GM19452 (cell line): ENCODE data around the gene ZNF410.
"Not testable (repeated sequence)": the region's sequence is repeated elsewhere in the genome, so short reads cannot be mapped to it uniquely, and the experiment has no call there.

Experiments
- ATAC-seq: cut with Tn5 transposase; IDR thresholded peaks from one replicate; pipeline ENCODE4 v1.9.1; 2021; ENCODE audit not compliant: unreplicated experiment

The ZNF410 gene

GRCh38 chr14:73886449-73887317 is at the start of gene ZNF410:
Gene ZNF410, plus strand, starts transcription at chr14:73886859. Its CDS starts 5,317 bp downstream, at chr14:73892176.
- ATAC-seq, result peak; percentile 97

DNA sequence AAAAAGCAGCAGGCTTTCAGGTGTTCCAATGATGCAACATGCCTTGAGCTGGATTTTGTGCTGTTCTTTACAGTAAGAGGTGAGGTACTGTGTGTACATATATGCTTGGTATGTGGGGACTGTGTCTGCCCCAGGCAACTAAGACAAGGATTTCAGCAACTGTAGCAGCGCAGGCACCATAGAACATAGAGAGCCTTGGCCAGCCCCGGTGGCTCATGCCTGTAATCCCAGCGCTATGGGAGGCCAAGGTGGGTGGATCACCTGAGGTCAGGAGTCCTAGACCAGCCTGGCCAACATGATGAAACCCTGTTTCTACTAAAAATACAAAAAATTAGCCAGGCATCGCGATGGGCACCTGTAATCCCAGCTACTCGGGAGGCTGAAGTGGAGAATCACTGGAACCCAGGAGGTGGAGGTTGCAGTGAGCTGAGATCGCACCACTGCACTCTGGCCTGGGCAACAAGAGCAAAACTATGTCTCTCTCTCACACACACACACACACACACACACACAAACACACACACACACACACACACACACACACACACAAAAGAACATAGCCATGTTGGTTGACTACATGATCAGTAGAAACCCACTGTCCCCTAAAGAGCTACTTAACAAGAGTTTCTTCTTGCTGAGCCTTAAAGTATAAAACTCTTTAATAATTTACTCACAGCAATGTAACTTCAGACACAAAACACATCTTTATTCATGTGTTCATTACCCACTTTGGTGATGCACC is 48.2 kb upstream of the ZNF410 start:
- not testable (repeated sequence) for ATAC-seq

DNA sequence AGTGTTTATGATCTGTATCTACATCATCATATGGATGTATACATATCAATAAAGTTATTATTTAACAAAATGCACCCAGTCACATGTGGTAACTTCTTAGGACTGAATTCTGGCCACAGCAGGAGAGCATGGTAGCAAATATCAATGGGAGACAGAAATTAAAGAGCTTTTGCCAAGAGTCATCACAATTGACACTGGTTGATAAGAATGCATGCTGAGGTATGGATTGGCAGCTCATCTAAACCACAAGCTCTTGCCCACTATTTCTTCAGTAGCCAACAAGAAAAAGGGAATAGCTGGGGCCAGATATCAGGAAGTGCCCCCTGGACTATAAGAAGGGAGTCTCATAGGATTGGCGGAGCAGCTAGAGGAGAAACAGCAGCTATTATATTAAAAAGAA is 44.5 kb upstream of the ZNF410 start:
- no peak for ATAC-seq

- no peak for ATAC-seq
These were observed 43.8 kb upstream of the ZNF410 start for GRCh38 chr14:73842851-73843250.

GRCh38 chr14:73843296-73843695 is 43.4 kb upstream of the ZNF410 start:
- no peak for ATAC-seq

DNA sequence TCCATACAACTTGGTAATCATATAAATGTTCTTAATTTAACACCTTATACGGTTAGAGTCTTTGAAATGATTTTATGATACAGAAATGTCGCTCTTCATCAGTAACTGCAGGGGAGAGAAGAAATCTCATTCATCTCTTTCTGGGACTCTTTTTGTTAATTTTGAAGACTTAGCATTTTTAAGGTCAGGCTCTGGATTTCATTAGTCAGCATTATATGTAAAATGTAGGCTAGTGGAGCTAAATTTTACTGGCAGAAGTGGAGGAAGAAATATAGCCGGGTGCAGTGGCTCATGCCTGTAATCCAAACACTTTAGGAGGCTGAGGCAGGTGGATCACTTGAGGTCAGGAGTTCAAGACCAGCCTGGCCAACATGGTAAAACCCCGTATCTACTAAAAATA is 39.7 kb upstream of the ZNF410 start:
- no peak for ATAC-seq

- ATAC-seq, result no peak
These were observed 35.7 kb upstream of the ZNF410 start for GRCh38 chr14:73851000-73851399.

DNA sequence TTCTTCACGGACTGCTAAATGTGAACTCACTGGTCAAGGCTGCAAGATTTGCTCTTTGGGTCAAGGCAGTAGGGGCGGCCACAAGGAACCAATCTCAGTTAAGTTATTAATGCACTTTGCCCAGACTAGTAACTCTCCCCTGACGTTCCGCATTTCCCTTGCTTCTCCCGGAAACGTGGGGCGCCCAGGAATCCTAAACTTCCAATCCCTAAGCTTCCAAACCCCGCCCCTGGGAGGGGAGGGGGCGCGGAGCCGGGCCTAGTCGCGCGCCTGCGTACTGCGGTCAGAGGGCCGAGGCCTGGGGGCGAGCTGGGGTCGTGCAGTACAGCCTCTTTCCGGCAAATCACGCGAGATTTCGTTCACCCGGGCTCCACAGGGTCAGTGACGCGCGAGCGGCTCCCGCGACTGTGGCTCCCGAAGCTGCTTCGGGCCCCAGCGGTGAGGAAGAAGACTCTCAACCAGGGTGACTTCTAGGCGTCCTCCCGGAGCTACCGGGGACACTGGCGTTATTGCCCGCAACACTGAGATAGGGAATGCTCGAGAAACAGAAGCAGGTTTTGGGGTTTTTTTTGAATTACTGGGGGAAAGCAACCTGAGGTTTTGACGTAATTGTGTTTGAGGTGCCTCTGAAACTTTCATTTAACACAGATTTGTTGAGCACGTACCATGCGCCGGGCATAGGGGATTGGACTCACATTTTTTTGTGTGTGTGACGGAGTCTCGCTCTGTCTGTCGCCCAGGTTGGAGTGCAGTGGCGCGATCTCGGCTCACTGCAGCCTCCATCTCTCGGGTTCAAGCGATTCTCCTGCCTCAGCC is 34.9 kb upstream of the ZNF410 start, which contains the start of gene PTGR2:
PTGR2 (plus strand) TSS at position 265 of the 816 bp plus-strand sequence. CDS start 7,032 bp downstream, outside the sequence.
- ATAC-seq, result peak; percentile 92

DNA sequence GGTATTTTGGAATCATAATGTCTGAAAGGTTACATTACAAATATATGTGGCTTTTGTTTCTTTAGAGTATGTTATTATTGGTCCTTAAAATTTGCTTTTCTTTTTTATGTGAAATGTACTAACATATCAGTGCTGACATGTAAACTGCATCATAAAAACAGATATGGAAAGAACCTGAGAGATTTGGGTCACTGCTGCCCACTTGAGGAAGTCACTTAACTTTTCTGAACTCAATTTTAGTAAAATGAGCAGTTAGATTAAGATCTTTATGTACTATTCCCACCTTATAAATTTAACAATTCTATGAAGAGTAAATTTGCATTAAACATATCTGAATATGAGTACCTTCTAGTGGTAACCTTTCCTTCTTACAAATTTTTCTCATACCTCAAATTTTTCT is 27.5 kb upstream of the ZNF410 start:
- no peak for ATAC-seq

GRCh38 chr14:73861073-73861472 is 25.6 kb upstream of the ZNF410 start:
- no peak for ATAC-seq

DNA sequence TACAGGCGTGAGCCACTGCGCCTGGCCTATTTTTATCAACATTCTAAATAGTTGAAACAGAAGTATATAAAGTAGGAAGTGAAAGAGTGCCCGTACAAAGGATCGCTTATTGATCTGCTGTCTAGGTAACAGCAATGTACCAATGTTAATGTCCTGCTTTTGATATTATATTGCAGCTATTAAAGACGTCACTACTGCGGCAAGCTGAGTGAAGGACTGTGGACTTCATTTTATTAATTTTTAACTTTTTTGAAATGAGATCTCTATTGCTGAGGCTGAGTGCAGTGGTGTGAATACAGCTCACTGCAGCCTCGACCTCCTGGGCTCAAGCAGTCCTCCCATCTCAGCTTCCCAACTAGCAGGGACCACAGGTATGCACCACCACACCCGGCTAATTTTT is 24.2 kb upstream of the ZNF410 start:
- ATAC-seq, result no peak

GRCh38 chr14:73863209-73863608 is 23.4 kb upstream of the ZNF410 start:
- no peak for ATAC-seq

DNA sequence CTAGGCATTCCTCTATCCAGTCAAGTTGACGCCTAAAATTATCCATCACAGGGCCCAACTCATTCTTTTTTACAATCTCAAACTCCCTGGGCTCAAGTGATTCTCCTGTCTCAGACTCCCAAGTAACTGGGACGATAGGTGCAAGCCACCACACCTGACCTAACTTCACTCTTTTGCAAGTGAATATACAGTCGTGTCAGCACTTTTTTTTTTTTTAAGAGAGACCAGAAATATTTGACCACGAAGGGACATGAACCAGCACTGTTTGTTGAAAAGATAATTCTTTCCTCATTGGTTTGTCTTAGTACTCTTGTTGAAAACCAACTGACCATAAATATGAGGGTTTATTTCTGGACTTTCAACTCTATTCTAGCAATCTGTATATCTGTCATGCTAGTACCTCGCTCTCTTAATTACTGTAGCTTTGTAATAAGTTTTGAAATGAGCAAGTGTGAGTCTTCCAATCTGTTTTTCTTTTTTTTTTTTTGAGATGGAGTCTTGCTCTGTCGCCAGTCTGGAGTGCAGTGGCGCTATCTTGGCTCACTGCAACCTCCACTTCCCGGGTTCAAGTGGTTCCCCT is 21.0 kb upstream of the ZNF410 start:
- ATAC-seq, result no peak

DNA sequence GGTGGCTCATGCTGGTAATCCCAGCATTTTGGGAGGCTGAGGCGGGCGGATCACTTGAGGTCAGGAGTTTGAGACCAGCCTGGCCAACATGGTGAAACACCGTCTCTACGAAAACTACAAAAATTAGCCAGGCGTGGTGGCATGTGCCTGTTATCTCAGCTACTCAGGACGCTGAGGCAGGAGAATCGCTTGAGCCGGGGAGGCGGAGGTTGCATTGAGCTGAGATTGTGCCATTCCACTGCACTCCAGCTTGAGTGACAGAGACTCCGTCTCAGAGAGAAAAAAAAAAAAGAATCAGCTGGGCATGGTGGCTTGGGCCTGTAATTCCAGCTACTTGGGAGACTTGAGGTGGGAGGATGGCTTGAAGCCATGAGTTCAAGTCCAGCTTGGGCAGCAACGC is 16.9 kb upstream of the ZNF410 start:
- not testable (repeated sequence) for ATAC-seq

- no peak for ATAC-seq
These were observed 16.0 kb upstream of the ZNF410 start for GRCh38 chr14:73870525-73871235.

- ATAC-seq, result no peak
These were observed 13.0 kb upstream of the ZNF410 start for GRCh38 chr14:73873660-73874059.

- no peak for ATAC-seq
These were observed 8.9 kb upstream of the ZNF410 start for GRCh38 chr14:73877790-73878189.

DNA sequence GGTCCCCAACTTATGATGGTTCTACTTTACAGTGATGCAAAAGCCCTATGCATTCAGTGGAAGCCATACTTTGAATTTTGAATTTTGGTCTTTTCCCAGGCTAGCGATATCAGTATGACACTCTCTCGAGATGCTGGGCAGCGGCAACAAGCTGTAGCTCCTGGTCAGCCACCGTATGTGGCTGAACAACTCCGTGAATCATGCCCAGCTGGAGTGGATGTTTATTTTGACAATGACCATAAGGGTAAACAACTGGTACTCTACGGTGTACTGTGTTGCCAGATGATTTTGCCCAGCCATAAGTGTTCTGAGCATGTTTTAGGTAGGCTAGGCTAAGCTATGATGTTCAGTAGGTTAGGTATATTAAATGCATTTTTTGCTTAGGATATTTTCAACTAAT is 8.2 kb upstream of the ZNF410 start:
- ATAC-seq, result no peak

DNA sequence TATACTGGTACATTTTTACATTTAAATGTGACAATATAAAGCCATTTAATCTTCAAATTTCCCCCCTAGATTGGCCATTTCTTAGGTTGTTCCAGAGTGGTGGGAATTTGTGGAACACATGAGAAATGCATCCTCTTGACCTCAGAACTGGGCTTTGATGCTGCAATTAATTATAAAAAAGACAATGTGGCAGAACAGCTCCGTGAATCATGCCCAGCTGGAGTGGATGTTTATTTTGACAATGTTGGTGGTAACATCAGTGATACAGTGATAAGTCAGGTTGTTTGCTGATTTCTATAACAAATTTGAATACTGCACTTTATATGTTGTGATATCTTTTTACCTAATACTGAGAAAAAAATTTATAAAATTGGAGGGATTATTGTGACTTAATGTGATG is 7.6 kb upstream of the ZNF410 start:
- ATAC-seq, result no peak
